GM12892 (cell line): ENCODE data around the gene CHRNA7.

Experiments used
- POLR2A ChIP-seq: IDR thresholded peaks from 2 replicates; pipeline ENCODE4 v1.6.1; 2011; ENCODE audit warnings: low read depth, low read length, control low read depth
- POLR2AphosphoS5 ChIP-seq: IDR thresholded peaks from 2 replicates; pipeline ENCODE4 v1.6.1; 2011; ENCODE audit warnings: low read depth, low read length, control low read depth
- TAF1 ChIP-seq: IDR thresholded peaks from 2 replicates; pipeline ENCODE4 v1.6.1; 2011; ENCODE audit warnings: low read depth, mild to moderate bottlenecking, control low read depth, low read length, borderline replicate concordance

DNA sequence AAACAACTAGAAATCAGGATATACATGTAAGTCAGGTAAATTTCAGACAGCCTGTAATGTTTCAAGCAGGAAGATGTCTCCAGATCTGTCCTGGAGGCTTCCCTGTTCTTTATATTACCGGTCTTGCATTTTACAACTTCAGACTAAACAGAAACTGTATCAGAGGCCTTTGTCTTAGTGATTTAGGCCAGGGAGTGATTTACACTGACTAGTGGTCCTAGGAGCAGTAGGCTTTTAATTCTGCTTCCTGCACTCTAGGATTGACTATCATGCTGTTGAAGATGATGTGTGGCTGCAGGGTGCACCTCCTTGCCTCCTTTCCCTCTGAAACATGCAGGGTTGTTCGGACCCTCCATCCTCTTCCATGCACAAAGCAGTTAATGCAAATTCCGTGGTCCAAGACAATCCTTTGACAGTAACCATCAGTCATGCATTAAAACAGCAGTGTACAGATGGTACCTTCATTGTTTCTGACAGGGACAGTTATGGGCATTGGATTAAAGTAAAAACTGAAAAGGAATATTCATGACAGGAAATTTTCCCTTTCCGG is 27.6 kb downstream of the CHRNA7 start:
- TF ChIP-seq POLR2A (no peak), TAF1 (no peak), POLR2AphosphoS5 (no peak)
